ENCODE data around the gene SLC38A3.

- no peak for TF ChIP-seq CTCF (IDR thresholded peaks at IDR 0.05)
- TF ChIP-seq POLR2A (IDR thresholded peaks at IDR 0.05) = no peak
Measured at GRCh38 chr3:50211930-50212329, 6.9 kb downstream of the SLC38A3 start.

Measured in esophagus squamous epithelium (tissue), 4 donors.